ENCODE measurements around the gene ZNF487. TPM values are rescaled to one million over a fixed set of nuclear protein-coding genes. Genes with fewer than 3 reads are reported as not detected.
A peak's percentile ranks its signal among the peaks of the same experiment; 100 is the strongest.

Gene ZNF487
- polyA plus RNA-seq, 4 donors, result 5.0 to 17.4 (median 11.6) TPM

DNA sequence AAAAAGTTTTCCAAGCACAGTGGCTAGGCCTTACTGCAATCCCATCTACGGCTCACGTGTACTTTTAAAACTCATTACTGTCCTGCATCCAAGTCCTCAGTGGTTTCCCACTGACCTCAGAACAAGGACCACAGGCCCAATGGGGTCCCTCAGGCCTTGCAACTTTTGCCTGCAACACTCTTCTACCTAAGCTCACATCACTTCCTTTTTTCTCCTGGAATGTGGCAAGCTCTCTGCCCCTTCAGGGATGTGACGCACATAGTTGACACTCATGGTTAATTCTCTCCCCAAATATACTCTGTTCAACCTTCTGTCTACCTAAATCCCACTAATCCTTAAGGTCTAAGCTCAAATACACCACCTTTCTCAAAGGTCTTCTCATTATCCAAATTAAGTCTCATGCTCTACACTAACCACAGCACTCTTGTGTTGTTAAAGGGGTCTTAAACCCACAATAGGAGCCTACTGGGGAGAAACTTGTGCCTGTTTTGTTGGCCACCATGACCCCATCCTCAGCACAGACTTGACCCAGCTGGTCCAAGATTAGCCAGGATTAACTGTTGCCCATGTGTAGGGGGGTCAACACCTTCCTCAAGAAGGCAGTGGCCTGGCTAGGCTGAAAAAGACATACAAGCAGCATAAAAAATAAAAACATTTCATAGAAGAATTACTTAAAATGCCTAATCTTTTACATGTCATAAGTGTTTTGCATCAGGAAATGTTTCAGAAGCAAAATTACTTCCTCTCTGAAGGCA lies 43.1 kb upstream of the ZNF487 start:
- 83 to 91% (median 84%) methylated on average over 3 of the region's 3 CpGs for WGBS, 3 donors
- FAIRE-seq, result no peak

DNA sequence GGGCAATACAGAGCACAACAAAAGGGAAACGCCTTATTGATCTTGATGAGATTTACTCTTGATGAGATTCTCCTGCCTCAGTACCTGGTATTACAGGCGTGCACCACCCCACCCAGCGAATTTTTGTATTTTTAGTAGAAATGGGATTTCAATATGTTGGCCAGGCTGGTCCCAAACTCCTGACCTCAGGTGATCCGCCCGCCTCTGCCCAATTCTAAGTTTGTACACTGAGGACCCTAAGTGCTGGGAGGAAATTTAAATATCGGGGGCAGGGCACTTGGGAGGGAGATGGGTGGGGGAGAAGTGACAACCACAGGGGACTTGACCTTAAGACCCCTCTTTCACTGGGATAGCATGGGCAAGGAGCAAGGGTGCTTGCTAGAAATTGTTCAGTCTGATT lies 42.0 kb upstream of the ZNF487 start:
- H3K4me1 ChIP-seq (ENCODE audit: control insufficient read depth in 3 of 3, insufficient read depth in 2 of 3, low read depth in 1 of 3, low read length in 2 of 3), result peaks cover 5 to 42% (median 24%) of the 10 kb centered on the region in 3 donors
- DNase-seq, result no peak
- H3K36me3 ChIP-seq (ENCODE audit: control insufficient read depth in 3 of 3, insufficient read depth in 2 of 3, low read depth in 1 of 3, low read length in 3 of 3), result peaks cover 25 to 59% (median 25%) of the 10 kb centered on the region in 3 donors
- FAIRE-seq, result no peak
- H3K4me3 ChIP-seq (ENCODE audit: low read depth in 1 of 3, low read length in 3 of 3), result peak overlapping the region in 2 of 3 donors; percentile 64 to 77
- WGBS, 3 donors, result 42 to 65% (median 48%) methylated on average over 5 to 6 of the region's 6 CpGs
- peak overlapping the region; percentile 92 to 100 (median 99) for H3K27ac ChIP-seq (ENCODE audit: low read depth in 1 of 3, low read length in 2 of 3)
- H3K27me3 ChIP-seq (ENCODE audit: control insufficient read depth in 3 of 3, insufficient read depth in 3 of 3, low read length in 3 of 3), result no peaks in the 10 kb centered on the region
- no peaks in the 10 kb centered on the region for H3K9me3 ChIP-seq (ENCODE audit: control insufficient read depth in 2 of 2, insufficient read depth in 1 of 2, low read depth in 1 of 2, low read length in 1 of 2)

More for the DNA sequence above, 43.1 kb upstream of the ZNF487 start:
- no peak overlapping the region for H3K4me3 ChIP-seq (ENCODE audit: low read depth in 1 of 3, low read length in 3 of 3)
- DNase-seq, result no peak
- peak overlapping the region in 1 of 3 donors; percentile 37 for H3K27ac ChIP-seq (ENCODE audit: low read depth in 1 of 3, low read length in 2 of 3)
- no peaks in the 10 kb centered on the region for H3K27me3 ChIP-seq (ENCODE audit: control insufficient read depth in 3 of 3, insufficient read depth in 3 of 3, low read length in 3 of 3)
- H3K4me1 ChIP-seq (ENCODE audit: control insufficient read depth in 3 of 3, insufficient read depth in 2 of 3, low read depth in 1 of 3, low read length in 2 of 3), result peaks cover 5 to 31% (median 17%) of the 10 kb centered on the region in 3 donors
- peaks cover 25 to 62% (median 26%) of the 10 kb centered on the region in 3 donors for H3K36me3 ChIP-seq (ENCODE audit: control insufficient read depth in 3 of 3, insufficient read depth in 2 of 3, low read depth in 1 of 3, low read length in 3 of 3)
- no peaks in the 10 kb centered on the region for H3K9me3 ChIP-seq (ENCODE audit: control insufficient read depth in 2 of 2, insufficient read depth in 1 of 2, low read depth in 1 of 2, low read length in 1 of 2)

DNA sequence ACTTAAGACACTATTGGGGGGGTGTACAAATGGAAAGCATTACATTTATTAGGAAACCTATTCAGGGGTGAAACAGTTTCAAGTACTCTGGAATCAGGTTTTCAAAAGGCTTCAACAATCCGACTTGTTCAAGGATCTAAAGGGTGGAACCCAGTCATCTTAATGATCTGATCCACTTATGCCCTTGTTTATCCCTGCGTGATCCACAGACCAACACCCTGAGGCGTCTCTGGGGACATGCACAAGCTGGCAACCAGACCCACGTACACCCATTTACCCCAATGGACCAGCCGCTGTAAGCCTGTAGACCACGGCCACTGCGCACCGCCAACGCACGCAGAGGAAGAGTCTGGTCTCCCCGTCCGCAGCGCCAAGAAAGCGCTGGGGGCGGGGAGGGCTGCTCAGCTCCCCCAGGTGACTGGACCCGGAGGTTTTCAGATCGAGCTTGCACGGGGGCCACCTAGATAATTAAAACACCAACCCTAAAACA lies 41.3 kb upstream of the ZNF487 start:
- 2 to 9% (median 5%) methylated on average over 18 of the region's 18 CpGs for WGBS, 3 donors
- no peaks in the 10 kb centered on the region for H3K27me3 ChIP-seq (ENCODE audit: control insufficient read depth in 3 of 3, insufficient read depth in 3 of 3, low read length in 3 of 3)
- H3K4me1 ChIP-seq (ENCODE audit: control insufficient read depth in 3 of 3, insufficient read depth in 2 of 3, low read depth in 1 of 3, low read length in 2 of 3), result peaks cover 6 to 44% (median 26%) of the 10 kb centered on the region in 3 donors
- H3K9me3 ChIP-seq (ENCODE audit: control insufficient read depth in 2 of 2, insufficient read depth in 1 of 2, low read depth in 1 of 2, low read length in 1 of 2), result no peaks in the 10 kb centered on the region
- peak overlapping the region; percentile 64 to 77 (median 66) for H3K4me3 ChIP-seq (ENCODE audit: low read depth in 1 of 3, low read length in 3 of 3)
- DNase-seq (no peak), FAIRE-seq (no peak)
- H3K36me3 ChIP-seq (ENCODE audit: control insufficient read depth in 3 of 3, insufficient read depth in 2 of 3, low read depth in 1 of 3, low read length in 3 of 3), result peaks cover 19 to 55% (median 23%) of the 10 kb centered on the region in 3 donors
- peak overlapping the region; percentile 92 to 100 (median 99) for H3K27ac ChIP-seq (ENCODE audit: low read depth in 1 of 3, low read length in 2 of 3)

DNA sequence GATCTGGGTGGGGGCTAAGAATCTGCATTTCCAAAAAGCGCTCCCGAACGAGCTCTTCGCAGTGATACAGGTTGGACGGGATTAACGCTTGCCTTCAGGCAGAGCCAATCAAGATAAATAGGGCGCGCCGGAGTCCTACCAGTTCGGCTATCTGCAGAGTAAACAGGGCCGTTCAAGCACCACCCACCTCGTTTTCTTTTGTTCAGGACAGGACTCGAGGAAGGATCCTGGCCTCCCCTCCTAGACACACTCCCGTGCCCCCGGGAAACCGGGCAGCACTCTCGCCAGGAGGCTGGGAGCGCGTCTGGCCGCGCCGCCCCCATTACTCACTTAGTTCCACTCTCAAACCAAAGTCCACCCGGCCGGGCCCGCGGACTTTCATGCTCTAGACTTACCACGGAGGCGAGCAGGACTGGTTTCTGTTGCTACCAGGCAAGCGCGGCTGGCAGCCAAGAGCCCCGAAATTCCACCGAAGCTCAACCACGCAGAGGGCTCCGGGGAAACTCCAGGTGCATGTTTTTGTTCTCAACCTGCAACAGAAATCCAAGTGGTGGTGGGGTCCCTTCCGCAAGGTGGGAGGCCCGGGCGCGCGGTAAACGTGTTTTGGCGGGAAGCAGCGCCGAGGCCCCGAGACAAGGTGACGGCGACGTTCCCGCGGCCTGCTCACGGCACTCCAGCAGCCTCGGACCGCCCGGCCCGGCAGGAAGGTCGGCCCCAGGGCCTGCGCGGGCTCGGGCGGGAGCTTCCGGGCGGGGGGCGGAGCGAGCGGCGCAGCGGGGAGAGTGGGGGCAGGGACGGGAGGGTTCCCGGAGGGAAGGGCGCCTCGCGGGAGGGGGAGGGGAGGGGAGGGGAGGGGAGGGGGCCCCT lies 40.6 kb upstream of the ZNF487 start:
- H3K4me1 ChIP-seq (ENCODE audit: control insufficient read depth in 3 of 3, insufficient read depth in 2 of 3, low read depth in 1 of 3, low read length in 2 of 3), result peaks cover 6 to 44% (median 26%) of the 10 kb centered on the region in 3 donors
- DNase-seq (peak; percentile 87 to 91), FAIRE-seq (no peak)
- no peaks in the 10 kb centered on the region for H3K27me3 ChIP-seq (ENCODE audit: control insufficient read depth in 3 of 3, insufficient read depth in 3 of 3, low read length in 3 of 3)
- H3K9me3 ChIP-seq (ENCODE audit: control insufficient read depth in 2 of 2, insufficient read depth in 1 of 2, low read depth in 1 of 2, low read length in 1 of 2), result no peaks in the 10 kb centered on the region
- H3K4me3 ChIP-seq (ENCODE audit: low read depth in 1 of 3, low read length in 3 of 3), result peak overlapping the region; percentile 64 to 77 (median 66)
- H3K27ac ChIP-seq (ENCODE audit: low read depth in 1 of 3, low read length in 2 of 3), result peak overlapping the region; percentile 92 to 100 (median 99)
- H3K36me3 ChIP-seq (ENCODE audit: control insufficient read depth in 3 of 3, insufficient read depth in 2 of 3, low read depth in 1 of 3, low read length in 3 of 3), result peaks cover 17 to 48% (median 20%) of the 10 kb centered on the region in 3 donors
- 0 to 3% (median 1%) methylated on average over 55 to 71 of the region's 71 CpGs for WGBS, 3 donors

DNA sequence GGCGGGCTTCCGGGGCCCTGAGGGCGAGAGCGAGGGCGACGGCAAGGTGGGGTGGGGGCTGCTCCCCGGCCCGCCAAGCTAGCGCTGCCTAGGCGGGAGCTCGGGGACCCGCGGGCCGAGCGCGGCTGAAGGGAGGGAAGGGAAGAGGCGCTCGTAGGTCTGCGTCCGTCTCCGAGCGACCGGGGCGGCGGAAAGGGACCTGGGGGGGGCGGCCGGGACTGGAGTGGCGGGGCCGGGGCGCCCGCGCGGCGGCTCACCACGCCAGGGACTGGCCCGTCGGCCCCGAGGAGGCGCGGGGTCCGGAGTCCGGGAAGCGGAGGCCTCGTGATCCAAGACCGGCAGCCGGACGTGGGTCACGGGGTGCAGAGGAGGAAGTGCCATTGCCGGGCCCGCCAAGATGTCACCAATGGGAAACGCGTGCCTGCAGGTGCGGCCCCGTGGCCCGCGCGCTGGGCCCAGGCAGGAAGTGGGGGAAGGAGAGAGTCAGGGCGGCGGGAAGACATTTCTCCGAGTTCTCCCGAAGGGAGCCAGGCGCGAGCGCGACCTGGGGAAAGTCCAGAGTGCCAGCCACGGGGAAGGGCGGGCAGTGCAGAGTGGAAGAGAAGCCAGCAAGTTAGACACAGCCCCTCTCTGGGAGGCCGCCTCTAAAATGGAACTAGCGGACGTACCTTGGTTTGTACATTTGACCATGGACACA lies 39.8 kb upstream of the ZNF487 start:
- Histone ChIP-seq H3K36me3 (ENCODE audit: control insufficient read depth in 3 of 3, insufficient read depth in 2 of 3, low read depth in 1 of 3, low read length in 3 of 3) (peaks cover 12 to 44% (median 15%) of the 10 kb centered on the region in 3 donors), H3K27ac (ENCODE audit: low read depth in 1 of 3, low read length in 2 of 3) (peak overlapping the region; percentile 92 to 100 (median 99)), H3K4me3 (ENCODE audit: low read depth in 1 of 3, low read length in 3 of 3) (peak overlapping the region; percentile 64 to 77 (median 66)), H3K9me3 (ENCODE audit: control insufficient read depth in 2 of 2, insufficient read depth in 1 of 2, low read depth in 1 of 2, low read length in 1 of 2) (no peaks in the 10 kb centered on the region), H3K27me3 (ENCODE audit: control insufficient read depth in 3 of 3, insufficient read depth in 3 of 3, low read length in 3 of 3) (no peaks in the 10 kb centered on the region), H3K4me1 (ENCODE audit: control insufficient read depth in 3 of 3, insufficient read depth in 2 of 3, low read depth in 1 of 3, low read length in 2 of 3) (peaks cover 9 to 43% (median 31%) of the 10 kb centered on the region in 3 donors)
- WGBS, 3 donors, result 0 to 1% (median 0%) methylated on average over 37 to 70 of the region's 70 CpGs
- FAIRE-seq (no peak), DNase-seq (peak; percentile 96 to 98)

DNA sequence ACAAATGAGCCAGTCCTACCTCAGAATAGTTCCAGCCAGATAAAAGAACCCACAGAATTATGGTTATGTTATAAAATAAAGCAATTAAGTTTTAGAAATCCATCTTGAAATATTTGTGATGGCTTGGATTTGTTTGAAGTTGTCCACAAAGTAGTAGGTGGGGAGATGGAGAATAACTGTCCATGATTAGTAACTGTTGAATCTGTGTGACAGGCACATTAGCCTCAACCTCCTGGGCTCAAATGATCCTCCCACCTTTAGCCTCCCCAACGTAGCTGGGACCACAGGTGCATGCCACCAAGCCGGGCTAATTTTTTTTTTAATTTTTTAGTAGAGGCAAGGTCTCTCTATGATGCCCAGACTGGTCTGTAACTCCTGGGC lies 38.0 kb upstream of the ZNF487 start:
- no peak for FAIRE-seq
- Histone ChIP-seq H3K9me3 (ENCODE audit: control insufficient read depth in 2 of 2, insufficient read depth in 1 of 2, low read depth in 1 of 2, low read length in 1 of 2) (no peaks in the 10 kb centered on the region), H3K27me3 (ENCODE audit: control insufficient read depth in 3 of 3, insufficient read depth in 3 of 3, low read length in 3 of 3) (no peaks in the 10 kb centered on the region), H3K4me3 (ENCODE audit: low read depth in 1 of 3, low read length in 3 of 3) (no peak overlapping the region), H3K27ac (ENCODE audit: low read depth in 1 of 3, low read length in 2 of 3) (peak overlapping the region; percentile 88 to 93 (median 92)), H3K4me1 (ENCODE audit: control insufficient read depth in 3 of 3, insufficient read depth in 2 of 3, low read depth in 1 of 3, low read length in 2 of 3) (peaks cover 15 to 42% (median 39%) of the 10 kb centered on the region in 3 donors), H3K36me3 (ENCODE audit: control insufficient read depth in 3 of 3, insufficient read depth in 2 of 3, low read depth in 1 of 3, low read length in 3 of 3) (peaks cover 4 to 35% (median 11%) of the 10 kb centered on the region in 3 donors)
- DNase-seq, result no peak
- WGBS, 3 donors, result 5 to 41% (median 30%) methylated on average over 2 of the region's 2 CpGs

DNA sequence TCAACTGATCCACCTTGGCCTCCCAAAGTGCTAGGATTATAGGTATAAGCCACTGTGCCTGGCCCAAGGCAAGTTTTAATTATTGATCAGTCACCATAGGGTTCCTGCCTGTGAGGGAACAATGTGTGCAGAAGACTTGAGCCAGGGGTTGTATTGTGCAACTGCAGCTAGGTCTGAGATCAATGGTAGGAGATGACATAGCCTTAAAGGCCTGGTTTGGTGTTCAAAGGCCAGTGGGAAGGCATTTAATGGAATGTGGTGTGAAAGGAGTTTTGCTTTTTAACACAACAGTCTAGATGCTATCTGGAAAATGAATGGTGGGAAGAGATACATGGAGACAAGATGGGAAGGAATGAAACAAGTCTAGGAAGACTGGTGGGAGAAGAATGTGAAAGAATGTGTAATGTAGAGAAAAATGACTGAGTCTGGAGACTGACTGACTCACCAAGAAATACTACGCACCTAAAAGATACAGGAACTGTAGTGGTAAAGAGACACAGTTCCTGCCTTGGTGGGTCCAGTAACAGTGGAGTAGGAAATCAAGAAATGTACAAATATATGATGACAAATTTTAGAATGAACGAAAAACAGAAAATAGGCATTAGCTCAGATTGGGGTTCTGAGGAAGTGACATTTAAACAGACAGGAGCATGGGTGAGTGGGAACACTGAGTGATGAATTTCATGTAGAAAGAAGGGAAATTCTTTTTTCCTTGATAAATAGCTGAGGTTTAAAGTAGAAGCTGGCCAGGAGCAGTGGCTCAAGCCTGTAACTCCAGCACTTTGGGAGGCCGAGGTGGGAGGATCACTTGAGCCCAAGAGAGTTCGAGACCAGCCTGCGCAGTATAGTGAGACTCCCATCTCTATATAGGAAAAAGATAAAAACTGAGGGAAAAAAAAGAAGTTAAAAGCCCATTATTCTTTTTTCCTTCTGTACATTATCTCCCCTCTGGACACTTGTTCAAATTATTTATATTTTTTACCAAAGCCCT lies 37.3 kb upstream of the ZNF487 start:
- DNase-seq (peak; percentile 77 to 88), FAIRE-seq (no peak)
- H3K4me1 ChIP-seq (ENCODE audit: control insufficient read depth in 3 of 3, insufficient read depth in 2 of 3, low read depth in 1 of 3, low read length in 2 of 3), result peaks cover 13 to 42% (median 35%) of the 10 kb centered on the region in 3 donors
- peaks cover 0 to 34% (median 5%) of the 10 kb centered on the region in 3 donors for H3K36me3 ChIP-seq (ENCODE audit: control insufficient read depth in 3 of 3, insufficient read depth in 2 of 3, low read depth in 1 of 3, low read length in 3 of 3)
- no peaks in the 10 kb centered on the region for H3K9me3 ChIP-seq (ENCODE audit: control insufficient read depth in 2 of 2, insufficient read depth in 1 of 2, low read depth in 1 of 2, low read length in 1 of 2)
- peak overlapping the region; percentile 52 to 92 (median 69) for H3K27ac ChIP-seq (ENCODE audit: low read depth in 1 of 3, low read length in 2 of 3)
- 67 to 75% (median 71%) methylated on average over 5 of the region's 5 CpGs for WGBS, 3 donors
- no peaks in the 10 kb centered on the region for H3K27me3 ChIP-seq (ENCODE audit: control insufficient read depth in 3 of 3, insufficient read depth in 3 of 3, low read length in 3 of 3)
- H3K4me3 ChIP-seq (ENCODE audit: low read depth in 1 of 3, low read length in 3 of 3), result no peak overlapping the region

Data from small intestine (tissue), 7 donors.